Suprapubic skin (tissue), 4 donors: ENCODE data around the gene PPP1R14C. TPM values are rescaled to one million over a fixed set of nuclear protein-coding genes. Genes with fewer than 3 reads are reported as not detected.

Experiments used
- DNase-seq, 2 donors: peaks; one replicate each; pipeline ENCODE4 v3.0.0-alpha.2; 2019; ENCODE audit warnings: low spot score in 2 of 2
- H3K27ac ChIP-seq: fragments of 200-600 bp; sonication (generic); one replicate; pipeline ENCODE4 v1.5.1; 2019
- H3K27me3 ChIP-seq: fragments of 200-600 bp; sonication (generic); one replicate; pipeline ENCODE4 v1.5.1; 2019
- H3K36me3 ChIP-seq: fragments of 200-600 bp; sonication (generic); one replicate; pipeline ENCODE4 v1.5.1; 2019
- H3K4me1 ChIP-seq: fragments of 200-600 bp; sonication (generic); one replicate; pipeline ENCODE4 v1.5.1; 2019
- H3K4me3 ChIP-seq: fragments of 200-600 bp; sonication (generic); one replicate; pipeline ENCODE4 v1.5.1; 2019; ENCODE audit warnings: mild to moderate bottlenecking
- H3K9me3 ChIP-seq: fragments of 200-600 bp; sonication (generic); one replicate; pipeline ENCODE4 v1.5.1; 2019
- CTCF ChIP-seq, 2 donors: fragments of 200-600 bp in 1 of 2; fragments of 450-650 bp in 1 of 2; sonication (generic) in 1 of 2; IDR thresholded peaks; one replicate each; pipeline ENCODE4 v1.5.1; 2016 to 2019; ENCODE audit warnings: antibody characterized with exemption in 2 of 2, mild to moderate bottlenecking in 1 of 2, moderate library complexity in 1 of 2
- EP300 ChIP-seq: sonication (generic); formaldehyde crosslinking; IDR thresholded peaks from one replicate; pipeline ENCODE4 v1.6.1; 2017; ENCODE audit warnings: antibody characterized with exemption
- POLR2A ChIP-seq, 2 donors: fragments of 450-650 bp; IDR thresholded peaks; one replicate each; pipeline ENCODE4 v1.6.1; 2017; ENCODE audit warnings: antibody characterized with exemption in 2 of 2, mild to moderate bottlenecking in 2 of 2, moderate library complexity in 2 of 2
- POLR2AphosphoS5 ChIP-seq, 3 donors: sonication (generic); formaldehyde crosslinking; IDR thresholded peaks; one replicate each; pipeline ENCODE4 v1.6.1; 2017; ENCODE audit warnings: antibody characterized with exemption in 3 of 3
- WGBS: methylation state at CpG from one replicate; pipeline ENCODE4 v1.1.5; 2018; 5-methylcytosine and 5-hydroxymethylcytosine counted together
- total RNA-seq, 4 donors: library from RNA; depleted of rRNA; stranded (reverse); fragments of >200 nt; gene quantifications; one replicate each; pipeline ENCODE4 v1.1.0, GENCODE V29; 2016

The PPP1R14C gene
- total RNA-seq, 4 donors from 2014 or later: 44.3 to 104 (median 88.8) TPM

GRCh38 chr6:150208611-150209352, 65.9 kb downstream of the PPP1R14C start:
- Histone ChIP-seq H3K27me3 (no peaks in the 10 kb centered on the region), H3K27ac (no peak overlapping the region), H3K4me1 (peaks cover 14% of the 10 kb centered on the region), H3K4me3 (no peak overlapping the region), H3K9me3 (no peaks in the 10 kb centered on the region), H3K36me3 (no peaks in the 10 kb centered on the region)
- WGBS: 57% methylated on average over 12 of the region's 12 CpGs
- TF ChIP-seq EP300 (no peak), POLR2AphosphoS5 (IDR thresholded peaks at IDR 0.05) (no peak), CTCF (IDR thresholded peaks at IDR 0.05) (no peak)
- DNase-seq: no peak

- no peak overlapping the region for H3K4me3 ChIP-seq
- H3K27me3 ChIP-seq: no peaks in the 10 kb centered on the region
- DNase-seq: no peak
- TF ChIP-seq CTCF (IDR thresholded peaks at IDR 0.05): no peak
- TF ChIP-seq POLR2AphosphoS5 (IDR thresholded peaks at IDR 0.05): no peak
- no peak for TF ChIP-seq EP300
- TF ChIP-seq POLR2A (IDR thresholded peaks at IDR 0.05): no peak
- H3K9me3 ChIP-seq: no peaks in the 10 kb centered on the region
- H3K4me1 ChIP-seq: peaks cover 14% of the 10 kb centered on the region
- 89% methylated on average over 2 of the region's 2 CpGs for WGBS
- no peak overlapping the region for H3K27ac ChIP-seq
- no peaks in the 10 kb centered on the region for H3K36me3 ChIP-seq
Observed at GRCh38 chr6:150209415-150209814, 66.6 kb downstream of the PPP1R14C start.

- H3K4me1 ChIP-seq: peaks cover 14% of the 10 kb centered on the region
- no peak for TF ChIP-seq POLR2AphosphoS5 (IDR thresholded peaks at IDR 0.05)
- no peaks in the 10 kb centered on the region for H3K9me3 ChIP-seq
- 58% methylated on average over 11 of the region's 11 CpGs for WGBS
- H3K27me3 ChIP-seq: no peaks in the 10 kb centered on the region
- H3K4me3 ChIP-seq: no peak overlapping the region
- H3K27ac ChIP-seq: no peak overlapping the region
- no peaks in the 10 kb centered on the region for H3K36me3 ChIP-seq
- no peak for DNase-seq
Observed at GRCh38 chr6:150211700-150212511, 69.1 kb downstream of the PPP1R14C start.

GRCh38 chr6:150212778-150213177, 69.9 kb downstream of the PPP1R14C start:
- Histone ChIP-seq H3K36me3 (no peaks in the 10 kb centered on the region), H3K4me3 (no peak overlapping the region), H3K4me1 (peaks cover 14% of the 10 kb centered on the region), H3K27ac (no peak overlapping the region), H3K27me3 (no peaks in the 10 kb centered on the region), H3K9me3 (no peaks in the 10 kb centered on the region)
- 46% methylated on average over 10 of the region's 10 CpGs for WGBS
- TF ChIP-seq POLR2AphosphoS5 (IDR thresholded peaks at IDR 0.05) (no peak), POLR2A (IDR thresholded peaks at IDR 0.05) (no peak)
- no peak for DNase-seq

- H3K36me3 ChIP-seq: no peaks in the 10 kb centered on the region
- H3K9me3 ChIP-seq: no peaks in the 10 kb centered on the region
- peaks cover 14% of the 10 kb centered on the region for H3K4me1 ChIP-seq
- no peaks in the 10 kb centered on the region for H3K27me3 ChIP-seq
- WGBS: 33% methylated on average over 1 of the region's 1 CpG
- no peak overlapping the region for H3K27ac ChIP-seq
- no peak overlapping the region for H3K4me3 ChIP-seq
- no peak for TF ChIP-seq CTCF (IDR thresholded peaks at IDR 0.05)
- no peak for TF ChIP-seq EP300
- no peak for TF ChIP-seq POLR2AphosphoS5 (IDR thresholded peaks at IDR 0.05)
- TF ChIP-seq POLR2A (IDR thresholded peaks at IDR 0.05): no peak
- no peak for DNase-seq
Observed at GRCh38 chr6:150213301-150213700, 70.5 kb downstream of the PPP1R14C start.

- Histone ChIP-seq H3K9me3 (no peaks in the 10 kb centered on the region), H3K4me3 (no peak overlapping the region), H3K4me1 (peaks cover 14% of the 10 kb centered on the region), H3K36me3 (no peaks in the 10 kb centered on the region), H3K27me3 (no peaks in the 10 kb centered on the region), H3K27ac (no peak overlapping the region)
- DNase-seq: no peak
- TF ChIP-seq POLR2A (IDR thresholded peaks at IDR 0.05) (no peak), POLR2AphosphoS5 (IDR thresholded peaks at IDR 0.05) (no peak)
Observed at GRCh38 chr6:150214310-150214709, 71.5 kb downstream of the PPP1R14C start.
